Measurements from ENCODE around the gene TOMM7.

DNA sequence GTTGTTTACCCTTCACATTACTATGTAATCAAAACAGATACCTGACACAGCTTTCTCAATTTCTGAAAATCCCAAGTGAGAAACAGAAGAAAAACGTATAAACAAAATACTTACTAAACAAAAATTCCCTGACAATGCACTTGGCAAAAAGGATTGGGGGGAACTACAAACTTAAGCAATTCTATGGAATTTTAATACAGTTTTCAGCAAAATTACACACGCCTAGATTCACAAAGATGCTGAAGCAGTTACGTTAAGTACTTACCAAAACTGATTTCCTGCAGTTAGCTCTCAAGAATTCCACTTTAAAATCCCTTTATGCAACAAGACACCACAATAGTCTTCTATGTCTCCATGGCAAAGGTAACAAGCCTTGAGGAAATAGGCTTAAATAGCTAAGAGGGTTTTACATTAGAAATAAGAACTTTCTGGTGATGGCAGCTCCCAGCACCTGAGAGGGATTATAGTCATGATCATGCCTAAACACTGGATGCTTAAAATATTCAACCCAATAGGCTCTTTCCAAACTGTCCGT lies 10.8 kb downstream of the TOMM7 start:
- TF ChIP-seq, protein P1, sequence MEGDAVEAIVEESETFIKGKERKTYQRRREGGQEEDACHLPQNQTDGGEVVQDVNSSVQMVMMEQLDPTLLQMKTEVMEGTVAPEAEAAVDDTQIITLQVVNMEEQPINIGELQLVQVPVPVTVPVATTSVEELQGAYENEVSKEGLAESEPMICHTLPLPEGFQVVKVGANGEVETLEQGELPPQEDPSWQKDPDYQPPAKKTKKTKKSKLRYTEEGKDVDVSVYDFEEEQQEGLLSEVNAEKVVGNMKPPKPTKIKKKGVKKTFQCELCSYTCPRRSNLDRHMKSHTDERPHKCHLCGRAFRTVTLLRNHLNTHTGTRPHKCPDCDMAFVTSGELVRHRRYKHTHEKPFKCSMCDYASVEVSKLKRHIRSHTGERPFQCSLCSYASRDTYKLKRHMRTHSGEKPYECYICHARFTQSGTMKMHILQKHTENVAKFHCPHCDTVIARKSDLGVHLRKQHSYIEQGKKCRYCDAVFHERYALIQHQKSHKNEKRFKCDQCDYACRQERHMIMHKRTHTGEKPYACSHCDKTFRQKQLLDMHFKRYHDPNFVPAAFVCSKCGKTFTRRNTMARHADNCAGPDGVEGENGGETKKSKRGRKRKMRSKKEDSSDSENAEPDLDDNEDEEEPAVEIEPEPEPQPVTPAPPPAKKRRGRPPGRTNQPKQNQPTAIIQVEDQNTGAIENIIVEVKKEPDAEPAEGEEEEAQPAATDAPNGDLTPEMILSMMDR (conservative IDR thresholded peaks at IDR 0.05): no peak
- TF ChIP-seq EZH2 (IDR thresholded peaks at IDR 0.05; ENCODE audit: low read depth): no peak

Data from PC-9 (cell line).